Stimulated activated CD8-positive, alpha-beta memory T cell treated with anti-CD3 and anti-CD28 coated beads, Interleukin-2, amount 100 ng/mL, for 48 hours (primary cell): ENCODE data around the gene ESAM.

Source experiments
- DNase-seq, 2 donors: peaks; one replicate each; pipeline ENCODE4 v3.0.0-alpha.2; 2020; ENCODE audit warnings: low read depth in 2 of 2

The ESAM gene

GRCh38 chr11:124753205-124753604, 8.9 kb downstream of the ESAM start:
- DNase-seq, result no peak

DNA sequence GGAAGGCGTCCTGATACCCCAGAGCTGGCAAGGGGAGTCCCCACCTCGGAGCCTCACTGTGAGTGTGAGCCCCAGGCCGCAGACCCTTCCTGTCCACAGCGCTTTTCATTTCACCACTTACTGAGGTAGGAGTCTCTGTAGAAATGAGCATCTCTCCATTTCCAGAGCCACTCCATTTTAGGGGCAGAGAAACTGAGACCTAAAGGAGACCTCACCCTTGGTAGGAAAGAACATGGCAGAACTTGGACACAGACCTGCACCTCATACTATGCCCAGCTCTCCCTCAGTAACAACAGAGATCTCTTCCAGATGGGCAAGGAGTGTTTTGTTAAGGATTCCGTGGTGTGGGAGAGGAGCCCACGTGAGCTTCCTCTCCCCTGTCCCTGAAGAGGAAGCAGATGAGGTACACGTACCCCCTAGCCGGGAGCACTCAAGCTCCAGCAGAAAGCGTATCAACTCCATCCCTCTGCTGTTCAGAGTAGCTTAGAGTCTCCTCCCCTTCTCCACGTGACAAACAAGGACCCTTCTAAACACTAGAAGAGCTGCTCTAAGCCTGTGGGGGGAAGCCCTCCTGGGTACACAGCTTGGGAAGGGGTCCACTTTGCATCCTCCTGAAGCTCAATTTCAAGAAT, 9.5 kb downstream of the ESAM start:
- no peak for DNase-seq

DNA sequence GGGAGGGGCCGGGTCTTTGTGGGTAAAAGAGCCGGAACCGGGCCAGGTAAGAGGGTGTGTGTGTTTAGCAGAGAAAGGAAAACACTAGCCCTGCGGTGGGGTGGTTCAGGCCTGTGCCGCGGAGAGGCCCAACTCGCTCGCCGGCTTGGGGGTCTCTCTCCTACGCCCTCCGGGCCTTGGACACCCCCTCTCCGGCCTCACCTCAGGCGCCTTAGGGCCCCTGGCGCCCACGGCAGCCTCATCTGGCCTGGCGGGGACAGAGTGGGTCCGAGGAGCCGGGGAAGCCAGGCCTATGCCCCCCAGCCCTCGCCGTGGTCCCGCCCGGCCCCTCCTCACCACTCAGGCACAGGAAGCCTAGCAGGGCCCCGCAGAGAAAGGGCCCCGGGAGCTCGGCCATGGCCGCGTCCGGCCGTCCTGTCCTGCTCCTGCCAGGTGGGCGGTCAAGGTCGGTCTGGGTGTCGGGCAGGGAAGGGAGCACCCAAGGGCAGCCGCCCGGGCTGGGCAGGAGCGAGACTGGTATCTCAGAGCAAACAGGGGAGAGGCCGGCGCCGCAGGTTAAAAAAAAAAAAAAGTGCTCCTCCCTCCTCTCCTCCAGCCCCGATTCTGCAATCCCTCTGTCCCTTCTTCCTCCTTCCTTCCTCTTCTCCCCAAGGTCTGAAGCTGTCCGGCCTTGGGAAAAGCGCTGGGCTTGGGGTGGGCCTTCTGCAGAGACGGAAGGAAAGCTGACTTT, 10.2 kb downstream of the ESAM start, which contains the start of gene VSIG2:
VSIG2 (minus strand) TSS at position 515 of the 730 bp plus-strand sequence; CDS start at position 397, 118 bp downstream.
- no peak for DNase-seq

GRCh38 chr11:124751391-124751740, 10.7 kb downstream of the ESAM start:
- no peak for DNase-seq

DNA sequence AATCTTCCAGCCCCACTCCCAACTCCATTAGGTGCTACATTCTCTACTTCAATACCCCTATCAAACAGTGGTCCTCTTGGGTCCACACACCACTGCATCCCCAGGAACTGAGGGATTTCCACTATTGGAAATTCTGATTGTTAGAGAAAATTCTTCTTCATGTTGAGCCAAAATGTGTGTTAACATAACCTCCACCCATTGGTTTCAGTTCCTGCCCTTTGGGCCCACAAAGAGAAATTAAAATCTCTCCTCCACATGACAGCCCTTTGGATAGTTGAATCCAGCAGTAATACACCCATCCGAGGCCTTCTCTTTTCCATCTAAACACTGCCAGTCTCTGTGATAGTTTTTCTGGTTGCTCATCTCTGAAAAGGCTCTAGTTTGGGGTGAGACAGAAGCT, 12.2 kb downstream of the ESAM start:
- no peak for DNase-seq

DNA sequence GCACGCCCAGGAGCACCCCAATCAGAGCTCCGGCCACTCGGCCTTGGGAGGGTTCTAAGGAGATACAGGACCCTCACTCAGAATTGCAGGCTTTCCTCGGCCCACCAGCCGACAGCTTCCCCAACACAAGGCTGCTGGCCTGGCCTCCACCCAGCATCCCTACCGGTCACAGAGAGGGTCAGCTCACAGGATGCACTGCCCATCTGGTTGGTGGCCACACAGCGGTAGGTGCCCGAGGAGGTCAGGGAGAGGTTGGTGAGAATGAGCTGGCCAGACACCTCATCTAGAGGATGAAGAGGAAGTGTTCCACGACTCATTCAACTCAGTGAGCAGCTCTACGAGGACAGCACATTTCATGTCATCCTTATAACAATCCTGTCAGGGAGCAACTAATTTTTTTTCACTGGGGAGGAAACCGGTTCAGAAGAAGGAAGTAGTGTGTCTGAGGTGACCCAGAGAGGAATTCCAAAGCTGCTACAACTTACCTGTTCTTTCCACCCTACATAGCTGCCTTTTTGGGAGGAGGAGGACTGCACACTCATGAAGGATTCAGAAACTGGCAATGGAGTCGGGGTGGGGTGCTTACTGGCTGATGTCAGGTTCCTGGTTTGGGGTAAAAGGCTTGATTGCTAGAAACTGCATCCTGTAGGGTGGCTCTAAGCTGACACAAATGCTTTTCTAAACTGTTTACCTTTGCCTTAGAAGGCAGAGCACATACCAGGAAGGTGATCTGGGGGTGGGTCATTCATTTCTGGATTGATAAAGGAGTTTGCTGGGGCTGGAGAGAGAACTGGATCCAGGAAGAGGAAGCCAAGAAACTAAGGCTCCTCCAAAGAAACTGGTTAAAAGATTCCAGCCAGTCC, 13.4 kb downstream of the ESAM start:
- no peak for DNase-seq

DNA sequence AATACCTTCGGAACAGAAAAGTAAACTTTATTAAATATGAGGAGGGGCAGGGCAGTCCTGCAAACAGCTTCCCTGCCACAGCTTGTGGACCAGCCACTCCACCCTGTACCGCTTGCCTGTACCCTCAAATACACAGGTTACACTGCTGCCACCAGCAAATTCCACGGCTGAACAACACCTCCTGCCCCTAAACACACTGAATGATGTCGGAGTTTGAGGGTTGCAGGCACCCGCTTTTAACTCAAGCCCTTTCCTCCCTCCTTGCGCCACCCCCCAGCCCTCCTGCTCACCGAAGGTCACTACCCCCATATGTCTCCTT, 14.0 kb downstream of the ESAM start:
- DNase-seq, result no peak

GRCh38 chr11:124747406-124748099, 14.5 kb downstream of the ESAM start:
- DNase-seq, result no peak

DNA sequence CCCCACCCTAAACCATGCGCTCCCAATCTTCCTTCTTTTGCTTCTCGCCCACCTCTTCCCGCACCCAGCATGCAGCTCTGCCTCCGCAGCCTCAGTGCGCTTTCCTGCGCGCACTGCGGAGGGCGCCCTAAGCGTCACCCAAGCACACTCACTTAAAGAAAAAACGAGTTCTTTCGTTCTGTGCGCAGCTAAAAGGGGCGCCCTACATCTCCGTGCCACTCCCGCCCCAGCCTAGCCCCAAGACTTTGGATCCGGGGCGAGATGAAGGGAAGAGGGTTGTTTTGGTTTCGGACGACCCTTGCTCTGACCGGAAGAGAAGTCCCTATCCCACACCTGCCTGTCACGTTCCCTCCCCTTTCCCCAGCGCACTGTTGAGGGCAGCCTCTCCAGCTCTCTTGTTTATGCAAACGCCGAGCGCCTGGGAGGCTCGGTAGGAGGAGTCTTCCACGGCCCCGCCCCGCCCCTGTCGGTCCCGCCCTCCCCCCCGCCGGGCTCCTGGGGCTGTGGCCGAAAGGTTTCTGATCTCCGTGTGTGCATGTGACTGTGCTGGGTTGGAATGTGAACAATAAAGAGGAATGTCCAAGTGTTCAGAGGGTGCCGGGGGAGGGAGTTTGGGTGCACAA, 15.4 kb downstream of the ESAM start:
- DNase-seq, result peak; percentile 66 to 69

DNA sequence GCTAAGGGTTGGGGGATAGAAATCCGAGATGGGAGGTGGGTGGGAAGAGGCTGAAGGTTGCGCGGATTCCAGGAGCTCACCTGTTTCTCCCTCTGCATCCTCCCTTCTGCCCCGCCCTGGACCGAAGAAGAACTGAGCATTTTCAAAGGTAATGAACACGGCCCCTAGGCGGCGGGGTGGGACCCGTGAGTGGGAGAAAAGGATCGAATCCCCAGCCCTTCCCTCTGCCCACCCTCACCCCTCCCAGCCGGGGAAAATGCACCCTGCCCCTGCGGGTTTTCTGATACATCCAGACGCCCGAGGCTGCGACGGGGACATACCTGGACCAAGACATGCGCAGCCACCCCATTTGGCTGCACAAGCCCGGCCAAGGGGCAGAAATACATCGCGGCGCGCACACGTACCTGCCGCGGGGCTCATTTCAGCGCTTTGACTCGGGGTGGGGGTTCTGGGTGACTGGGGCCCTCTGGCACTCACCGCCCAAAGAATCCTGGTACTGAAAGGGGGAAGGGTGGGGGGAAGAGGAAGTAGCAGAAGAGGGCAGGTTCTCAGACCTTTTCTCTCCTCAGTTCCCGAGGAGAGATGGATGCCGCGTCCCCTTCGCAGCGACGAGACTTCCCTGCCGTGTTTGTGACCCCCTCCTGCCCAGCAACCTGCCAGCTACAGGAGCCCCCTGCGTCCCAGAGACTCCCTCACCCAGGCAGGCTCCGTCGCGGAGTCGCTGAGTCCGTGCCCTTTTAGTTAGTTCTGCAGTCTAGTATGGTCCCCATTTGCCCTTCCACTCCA, 16.1 kb downstream of the ESAM start:
- peak in 1 of 2 donors; percentile 32 for DNase-seq

GRCh38 chr11:124745270-124745834, 16.7 kb downstream of the ESAM start:
- DNase-seq, result no peak

DNA sequence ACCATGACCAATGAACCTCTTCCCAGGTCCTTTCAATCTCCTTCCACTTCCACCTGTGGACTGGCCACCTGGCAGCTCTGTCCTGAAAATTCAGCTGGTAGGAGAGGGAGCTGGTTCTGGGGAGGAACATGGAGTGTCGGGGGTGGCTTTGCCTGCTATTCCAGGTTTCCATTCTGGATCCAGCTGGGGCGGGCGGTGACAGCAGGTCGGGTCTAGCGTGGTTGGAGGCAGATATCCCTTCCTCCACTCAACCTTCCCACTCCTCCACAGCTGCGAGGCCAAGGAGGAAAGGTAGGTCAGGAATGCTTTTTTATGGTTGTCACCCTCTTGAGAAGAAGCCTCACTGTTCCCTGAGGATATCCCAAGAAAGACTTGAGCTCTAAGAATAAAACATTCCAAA, 19.0 kb downstream of the ESAM start:
- no peak for DNase-seq

DNA sequence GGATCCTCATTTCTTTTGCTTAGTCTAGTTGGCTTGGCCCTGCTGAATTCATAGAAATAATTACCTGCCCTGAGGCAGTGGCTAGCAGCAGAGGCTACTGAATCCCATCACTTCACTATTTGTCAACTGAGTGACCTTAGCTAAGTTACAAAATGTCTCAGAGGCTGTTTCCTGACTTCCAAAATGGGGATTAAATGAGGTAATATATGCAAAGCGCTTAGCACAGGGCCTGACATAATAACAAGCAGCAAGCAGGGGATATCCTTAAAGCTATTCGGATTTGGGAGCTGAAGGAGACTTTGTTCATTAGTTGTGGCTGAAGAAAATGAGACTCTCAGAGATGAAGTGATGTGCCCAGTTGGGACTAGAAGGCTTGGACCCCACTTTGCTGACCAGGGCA, 19.5 kb downstream of the ESAM start:
- no peak for DNase-seq

- peak in 1 of 2 donors; percentile 44 for DNase-seq
Observed at GRCh38 chr11:124740277-124740882, 21.7 kb downstream of the ESAM start.

DNA sequence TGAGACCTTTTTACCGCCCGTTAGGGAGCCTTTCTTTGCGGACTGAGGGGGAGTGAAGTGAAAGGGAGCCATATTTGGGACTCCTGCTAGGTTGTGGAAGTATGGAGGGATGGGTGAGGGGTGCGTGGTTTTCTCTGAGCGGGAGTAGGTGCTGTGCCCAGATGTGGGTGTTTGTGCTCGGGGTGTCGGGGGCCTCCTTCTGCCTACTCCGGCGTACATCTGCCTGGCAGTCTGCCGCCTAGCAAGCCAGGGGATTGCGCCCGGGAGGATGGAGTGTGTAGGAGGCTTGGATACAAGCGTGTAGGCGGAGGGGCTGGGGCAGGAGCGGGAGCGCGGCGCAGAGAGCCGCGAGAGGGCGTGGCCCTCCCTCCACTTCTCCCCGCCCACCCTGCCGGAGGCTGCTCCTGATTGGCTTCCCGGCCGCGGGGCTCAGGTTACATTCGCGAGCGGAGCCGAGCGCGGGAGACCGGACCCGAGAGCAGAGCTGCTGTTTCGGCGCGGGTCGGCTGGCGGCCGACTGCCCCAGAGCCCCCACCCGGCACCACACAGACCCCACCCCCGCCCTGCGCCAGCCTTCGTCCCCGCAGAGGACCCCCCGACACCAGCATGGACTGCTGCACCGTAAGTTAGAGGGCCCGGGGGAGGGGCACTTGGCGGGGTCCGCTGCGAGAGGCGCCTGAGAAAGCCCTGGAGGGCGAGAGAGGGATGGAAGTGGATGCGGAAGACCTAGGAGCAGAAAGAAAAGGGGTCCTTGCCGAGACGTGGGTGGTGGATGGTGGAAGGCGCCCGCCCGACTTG, 22.4 kb downstream of the ESAM start, which contains the start of gene NRGN:
NRGN (plus strand) TSS at position 464 of the 798 bp plus-strand sequence; CDS start at position 607, 143 bp downstream.
- peak; percentile 76 to 84 for DNase-seq

- no peak for DNase-seq
Observed at GRCh38 chr11:124738713-124739478, 23.2 kb downstream of the ESAM start.

GRCh38 chr11:124737638-124738305, 24.3 kb downstream of the ESAM start:
- no peak for DNase-seq

- DNase-seq, result no peak
Observed at GRCh38 chr11:124736736-124737135, 25.4 kb downstream of the ESAM start.
